SH-SY5Y (cell line): ENCODE data around the gene FBLL1.

Experiments
- GATA2 ChIP-seq: IDR thresholded peaks from 2 replicates; pipeline ENCODE4 v1.6.1; 2011; ENCODE audit warnings: mild to moderate bottlenecking, low read depth, low read length
- GATA3 ChIP-seq: IDR thresholded peaks from 2 replicates; pipeline ENCODE4 v1.6.1; 2011; ENCODE audit warnings: low read depth, mild to moderate bottlenecking, low read length, moderate library complexity

DNA sequence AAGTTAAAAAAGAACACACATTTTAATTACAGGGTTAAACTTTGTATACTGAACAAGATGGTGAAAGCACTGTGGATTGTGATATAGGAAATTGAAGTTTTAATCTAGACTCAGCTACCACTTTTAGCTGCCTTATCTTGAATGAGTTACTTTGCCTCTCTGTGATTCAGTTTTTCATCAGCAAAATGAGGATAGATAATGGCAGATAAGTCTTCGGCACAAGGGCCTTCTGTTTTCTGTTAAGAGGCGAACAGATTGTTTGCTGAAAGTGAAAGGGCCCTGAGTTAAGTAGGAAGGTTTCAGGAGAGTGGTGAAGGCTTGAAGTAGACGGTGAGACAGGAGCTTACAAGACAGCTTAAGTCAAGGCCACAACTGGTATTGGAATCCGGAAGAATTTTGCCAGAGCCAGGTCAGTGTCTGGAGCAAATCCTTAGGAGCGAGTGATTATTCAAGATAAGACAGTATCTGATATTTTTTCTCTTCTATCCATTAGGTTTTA, 35.0 kb upstream of the FBLL1 start:
- no peak; the same call in 1 of the 2 replicates for TF ChIP-seq GATA3
- peak; percentile 43; the same call in 1 of the 2 replicates for TF ChIP-seq GATA2
